Measurements from ENCODE around the gene TAOK3.

The TAOK3 gene

GRCh38 chr12:118164798-118165486, 207.8 kb downstream of the TAOK3 start:
- Mint-ChIP-seq H3K27me3 (ENCODE audit: low read depth) (no peaks in the 10 kb centered on the region), H3K4me1 (no peaks in the 10 kb centered on the region), H3K9me3 (no peaks in the 10 kb centered on the region), H3K27ac (no peak overlapping the region), H3K36me3 (ENCODE audit: low read depth) (peaks cover 25% of the 10 kb centered on the region), H3K4me3 (no peak overlapping the region)
- peak; percentile 61 to 68 (median 65) for TF ChIP-seq CTCF (IDR thresholded peaks at IDR 0.05; ENCODE audit: unreplicated experiment in 3 of 3)

- no peaks in the 10 kb centered on the region for H3K27me3 Mint-ChIP-seq (ENCODE audit: low read depth)
- H3K36me3 Mint-ChIP-seq (ENCODE audit: low read depth): peaks cover 17% of the 10 kb centered on the region
- no peak overlapping the region for H3K4me3 Mint-ChIP-seq
- no peaks in the 10 kb centered on the region for H3K9me3 Mint-ChIP-seq
- H3K27ac Mint-ChIP-seq: no peak overlapping the region
- no peaks in the 10 kb centered on the region for H3K4me1 Mint-ChIP-seq
- TF ChIP-seq CTCF (IDR thresholded peaks at IDR 0.05; ENCODE audit: unreplicated experiment in 3 of 3): no peak
Measured at GRCh38 chr12:118160536-118160935, 212.2 kb downstream of the TAOK3 start.

GRCh38 chr12:118151755-118152154, 221.0 kb downstream of the TAOK3 start:
- no peaks in the 10 kb centered on the region for H3K27me3 Mint-ChIP-seq (ENCODE audit: low read depth)
- no peak for TF ChIP-seq CTCF (IDR thresholded peaks at IDR 0.05; ENCODE audit: unreplicated experiment in 3 of 3)
- no peak overlapping the region for H3K27ac Mint-ChIP-seq
- H3K36me3 Mint-ChIP-seq (ENCODE audit: low read depth): peaks cover 32% of the 10 kb centered on the region
- H3K4me3 Mint-ChIP-seq: no peak overlapping the region
- H3K9me3 Mint-ChIP-seq: no peaks in the 10 kb centered on the region
- no peaks in the 10 kb centered on the region for H3K4me1 Mint-ChIP-seq

GRCh38 chr12:118150625-118151024, 222.1 kb downstream of the TAOK3 start:
- no peaks in the 10 kb centered on the region for H3K27me3 Mint-ChIP-seq (ENCODE audit: low read depth)
- no peak overlapping the region for H3K27ac Mint-ChIP-seq
- H3K36me3 Mint-ChIP-seq (ENCODE audit: low read depth): peaks cover 37% of the 10 kb centered on the region
- no peaks in the 10 kb centered on the region for H3K9me3 Mint-ChIP-seq
- H3K4me3 Mint-ChIP-seq: no peak overlapping the region
- no peak for TF ChIP-seq CTCF (IDR thresholded peaks at IDR 0.05; ENCODE audit: unreplicated experiment in 3 of 3)
- H3K4me1 Mint-ChIP-seq: no peaks in the 10 kb centered on the region

GRCh38 chr12:118148287-118148686, 224.4 kb downstream of the TAOK3 start:
- no peaks in the 10 kb centered on the region for H3K4me1 Mint-ChIP-seq
- H3K4me3 Mint-ChIP-seq: no peak overlapping the region
- no peaks in the 10 kb centered on the region for H3K27me3 Mint-ChIP-seq (ENCODE audit: low read depth)
- TF ChIP-seq CTCF (IDR thresholded peaks at IDR 0.05; ENCODE audit: unreplicated experiment in 3 of 3): no peak
- H3K27ac Mint-ChIP-seq: no peak overlapping the region
- no peaks in the 10 kb centered on the region for H3K9me3 Mint-ChIP-seq
- peaks cover 56% of the 10 kb centered on the region for H3K36me3 Mint-ChIP-seq (ENCODE audit: low read depth)

GRCh38 chr12:118145798-118146156, 226.9 kb downstream of the TAOK3 start:
- Mint-ChIP-seq H3K4me1 (no peaks in the 10 kb centered on the region), H3K27me3 (ENCODE audit: low read depth) (no peaks in the 10 kb centered on the region), H3K36me3 (ENCODE audit: low read depth) (peaks cover 67% of the 10 kb centered on the region), H3K9me3 (no peaks in the 10 kb centered on the region), H3K27ac (no peak overlapping the region), H3K4me3 (no peak overlapping the region)
- no peak for TF ChIP-seq CTCF (IDR thresholded peaks at IDR 0.05; ENCODE audit: unreplicated experiment in 3 of 3)
